Erythroblast (primary cell): ENCODE measurements around the gene BHLHE41.

Source experiments
- GATA1 ChIP-seq: IDR thresholded peaks from 2 replicates; pipeline ENCODE4 v1.6.1; 2011; ENCODE audit warnings: low read depth, mild to moderate bottlenecking, control low read depth, low read length, moderate library complexity
- POLR2A ChIP-seq: IDR thresholded peaks from 2 replicates; pipeline ENCODE4 v1.6.1; 2011; ENCODE audit warnings: mild to moderate bottlenecking, low read length

- TF ChIP-seq POLR2A = no peak
- TF ChIP-seq GATA1 = no peak
Measured at GRCh38 chr12:26106347-26106746, 18.5 kb downstream of the BHLHE41 start.
